ENCODE measurements around the gene ZNF660.
A peak's percentile ranks its signal among the peaks of the same experiment; 100 is the strongest.

The ZNF660 gene

GRCh38 chr3:44642337-44642736 lies 57.6 kb downstream of the ZNF660 start:
- DNase-seq: no peak
- no peaks in the 10 kb centered on the region for H3K9me2 ChIP-seq (replicated peaks; ENCODE audit: insufficient read depth, low read length)
- no peaks in the 10 kb centered on the region for H4K20me1 ChIP-seq (ENCODE audit: insufficient read depth, low read length)
- H3K4me1 ChIP-seq (ENCODE audit: low read length): no peaks in the 10 kb centered on the region
- no peak overlapping the region for H2AFZ ChIP-seq (ENCODE audit: low read length)
- no peak overlapping the region for H3K9ac ChIP-seq (ENCODE audit: low read length)
- H3K4me3 ChIP-seq (ENCODE audit: low read length): no peak overlapping the region
- H3K4me2 ChIP-seq (ENCODE audit: low read depth, low read length): no peak overlapping the region
- H3K9me3 ChIP-seq (replicated peaks; ENCODE audit: insufficient read depth, low read length): no peaks in the 10 kb centered on the region
- no peaks in the 10 kb centered on the region for H3K79me2 ChIP-seq (ENCODE audit: low read length)
- no peaks in the 10 kb centered on the region for H3K27me3 ChIP-seq (replicated peaks; ENCODE audit: insufficient read depth, low read length)
- no peaks in the 10 kb centered on the region for H3F3A ChIP-seq (ENCODE audit: insufficient read depth, low read length)
- peaks cover 10% of the 10 kb centered on the region for H3K36me3 ChIP-seq (replicated peaks; ENCODE audit: insufficient read depth, low read length)
- no peak overlapping the region for H3K27ac ChIP-seq (ENCODE audit: low read length)
- TF ChIP-seq CTCF (IDR thresholded peaks at IDR 0.05; ENCODE audit: low read length): no peak

- TF ChIP-seq CTCF (IDR thresholded peaks at IDR 0.05; ENCODE audit: low read length) (no peak), EZH2phosphoT487 (IDR thresholded peaks at IDR 0.05; ENCODE audit: low read length) (no peak), EZH2 (optimal IDR thresholded peaks at IDR 0.05; ENCODE audit: low read depth, low read length) (no peak)
Measured at GRCh38 chr3:44643024-44643423, 58.3 kb downstream of the ZNF660 start.

GRCh38 chr3:44647771-44648170 lies 63.0 kb downstream of the ZNF660 start:
- Histone ChIP-seq H3K79me2 (ENCODE audit: low read length) (peaks cover 25% of the 10 kb centered on the region), H3K4me3 (ENCODE audit: low read length) (peak overlapping the region; percentile 83; the same call in 1 of the 2 replicates), H3K27ac (ENCODE audit: low read length) (no peak overlapping the region), H3K9me2 (replicated peaks; ENCODE audit: insufficient read depth, low read length) (no peaks in the 10 kb centered on the region), H3K4me1 (ENCODE audit: low read length) (peaks cover 8% of the 10 kb centered on the region; the same call in 1 of the 2 replicates), H3K9ac (ENCODE audit: low read length) (no peak overlapping the region), H3F3A (ENCODE audit: insufficient read depth, low read length) (no peaks in the 10 kb centered on the region), H3K4me2 (ENCODE audit: low read depth, low read length) (peak overlapping the region; percentile 85), H3K36me3 (replicated peaks; ENCODE audit: insufficient read depth, low read length) (peaks cover 2% of the 10 kb centered on the region), H4K20me1 (ENCODE audit: insufficient read depth, low read length) (no peaks in the 10 kb centered on the region), H3K9me3 (replicated peaks; ENCODE audit: insufficient read depth, low read length) (no peaks in the 10 kb centered on the region), H2AFZ (ENCODE audit: low read length) (peak overlapping the region; percentile 84), H3K27me3 (replicated peaks; ENCODE audit: insufficient read depth, low read length) (no peaks in the 10 kb centered on the region)
- no peak for DNase-seq
- TF ChIP-seq EZH2 (optimal IDR thresholded peaks at IDR 0.05; ENCODE audit: low read depth, low read length) (no peak), CTCF (IDR thresholded peaks at IDR 0.05; ENCODE audit: low read length) (no peak), EZH2phosphoT487 (IDR thresholded peaks at IDR 0.05; ENCODE audit: low read length) (no peak)

More at GRCh38 chr3:44643024-44643423, 58.3 kb downstream of the ZNF660 start:
- no peak for DNase-seq
- H3K4me3 ChIP-seq (ENCODE audit: low read length): no peak overlapping the region
- H3K36me3 ChIP-seq (replicated peaks; ENCODE audit: insufficient read depth, low read length): peaks cover 10% of the 10 kb centered on the region
- H3K27ac ChIP-seq (ENCODE audit: low read length): no peak overlapping the region
- no peaks in the 10 kb centered on the region for H3F3A ChIP-seq (ENCODE audit: insufficient read depth, low read length)
- H3K9me2 ChIP-seq (replicated peaks; ENCODE audit: insufficient read depth, low read length): no peaks in the 10 kb centered on the region
- no peaks in the 10 kb centered on the region for H4K20me1 ChIP-seq (ENCODE audit: insufficient read depth, low read length)
- no peaks in the 10 kb centered on the region for H3K27me3 ChIP-seq (replicated peaks; ENCODE audit: insufficient read depth, low read length)
- peaks cover 5% of the 10 kb centered on the region; the same call in 1 of the 2 replicates for H3K4me1 ChIP-seq (ENCODE audit: low read length)
- H3K9ac ChIP-seq (ENCODE audit: low read length): no peak overlapping the region
- no peak overlapping the region for H3K4me2 ChIP-seq (ENCODE audit: low read depth, low read length)
- H2AFZ ChIP-seq (ENCODE audit: low read length): no peak overlapping the region
- no peaks in the 10 kb centered on the region for H3K79me2 ChIP-seq (ENCODE audit: low read length)
- H3K9me3 ChIP-seq (replicated peaks; ENCODE audit: insufficient read depth, low read length): no peaks in the 10 kb centered on the region

All from MM.1S (cell line).